Progenitor cell of endocrine pancreas (in vitro differentiated cells): ENCODE measurements around the gene ADAMTSL2. TPM values are rescaled to one million over a fixed set of nuclear protein-coding genes. Genes with fewer than 3 reads are reported as not detected.

Experiments used
- DNase-seq: peaks from one replicate; pipeline ENCODE4 v3.0.0; 2021; ENCODE audit warnings: low spot score; ENCODE audit not compliant: unreplicated experiment
- H3K27ac Mint-ChIP-seq: 2 replicates; pipeline ENCODE4 v1.8.0; 2021; ENCODE audit warnings: mild to moderate bottlenecking, moderate library complexity, mixed read lengths
- H3K27me3 Mint-ChIP-seq: 2 replicates; pipeline ENCODE4 v1.8.0; 2021; ENCODE audit warnings: mixed read lengths
- H3K36me3 Mint-ChIP-seq: 2 replicates; pipeline ENCODE4 v1.8.0; 2022; ENCODE audit warnings: mixed read lengths; ENCODE audit not compliant: insufficient read depth
- H3K4me1 Mint-ChIP-seq: 2 replicates; pipeline ENCODE4 v1.8.0; 2021; ENCODE audit warnings: low read depth, mixed read lengths
- H3K4me3 Mint-ChIP-seq: 2 replicates; pipeline ENCODE4 v1.8.0; 2021; ENCODE audit warnings: low read depth, mild to moderate bottlenecking, moderate library complexity, mixed read lengths
- H3K9me3 Mint-ChIP-seq: 2 replicates; pipeline ENCODE4 v1.8.0; 2021; ENCODE audit warnings: low read depth, mixed read lengths
- CTCF ChIP-seq: fragments of 200-600 bp; sonication (generic); IDR thresholded peaks from one replicate; pipeline ENCODE4 v1.5.0; 2021; ENCODE audit warnings: antibody characterized with exemption, mild to moderate bottlenecking; ENCODE audit not compliant: unreplicated experiment
- total RNA-seq: library from RNA; stranded (reverse); gene quantifications from 2 replicates; pipeline ENCODE4 v1.2.1, GENCODE V29; 2021

Gene ADAMTSL2
- total RNA-seq, 1 donor from 2014 or later, result 0.14 TPM

GRCh38 chr9:133591116-133591910 is 56.8 kb downstream of the ADAMTSL2 start:
- Mint-ChIP-seq H3K36me3 (peaks cover 2% of the 10 kb centered on the region), H3K27ac (no peak overlapping the region), H3K4me1 (no peaks in the 10 kb centered on the region), H3K27me3 (peaks cover 15% of the 10 kb centered on the region), H3K4me3 (no peak overlapping the region), H3K9me3 (peaks cover 5% of the 10 kb centered on the region)
- TF ChIP-seq CTCF, result no peak
- no peak for DNase-seq

- Mint-ChIP-seq H3K27me3 (peaks cover 15% of the 10 kb centered on the region), H3K36me3 (peaks cover 2% of the 10 kb centered on the region), H3K9me3 (peaks cover 7% of the 10 kb centered on the region), H3K27ac (no peak overlapping the region), H3K4me1 (no peaks in the 10 kb centered on the region), H3K4me3 (no peak overlapping the region)
- no peak for DNase-seq
- TF ChIP-seq CTCF, result no peak
Observed at GRCh38 chr9:133591985-133592384, 57.5 kb downstream of the ADAMTSL2 start.

GRCh38 chr9:133592731-133593409 is 58.4 kb downstream of the ADAMTSL2 start:
- H3K4me3 Mint-ChIP-seq, result no peak overlapping the region
- peaks cover 13% of the 10 kb centered on the region for H3K9me3 Mint-ChIP-seq
- H3K36me3 Mint-ChIP-seq, result peaks cover 3% of the 10 kb centered on the region

GRCh38 chr9:133593587-133594253 is 59.2 kb downstream of the ADAMTSL2 start:
- H3K27ac Mint-ChIP-seq, result no peak overlapping the region
- no peak for DNase-seq
- H3K4me3 Mint-ChIP-seq, result no peak overlapping the region
- no peaks in the 10 kb centered on the region for H3K4me1 Mint-ChIP-seq
- H3K36me3 Mint-ChIP-seq, result peaks cover 1% of the 10 kb centered on the region
- H3K9me3 Mint-ChIP-seq, result peaks cover 8% of the 10 kb centered on the region
- no peak for TF ChIP-seq CTCF
- H3K27me3 Mint-ChIP-seq, result peaks cover 11% of the 10 kb centered on the region

More at GRCh38 chr9:133592731-133593409, 58.4 kb downstream of the ADAMTSL2 start:
- no peak for TF ChIP-seq CTCF
- Mint-ChIP-seq H3K27me3 (peaks cover 15% of the 10 kb centered on the region), H3K27ac (no peak overlapping the region), H3K4me1 (no peaks in the 10 kb centered on the region)
- no peak for DNase-seq

GRCh38 chr9:133594310-133594709 is 59.8 kb downstream of the ADAMTSL2 start:
- Mint-ChIP-seq H3K4me3 (no peak overlapping the region), H3K9me3 (peaks cover 8% of the 10 kb centered on the region), H3K36me3 (peaks cover 1% of the 10 kb centered on the region), H3K27ac (no peak overlapping the region), H3K4me1 (no peaks in the 10 kb centered on the region), H3K27me3 (peaks cover 11% of the 10 kb centered on the region)
- no peak for DNase-seq
- no peak for TF ChIP-seq CTCF
